CD4-positive, alpha-beta T cell treated with Interleukin-6 for 4 hours (primary cell): ENCODE results near the gene DEFB110.

ENCODE experiments used
- DNase-seq: peaks from one replicate; pipeline ENCODE4 v3.0.0-alpha.2; 2020; ENCODE audit warnings: mixed read lengths

DEFB110 gene

DNA sequence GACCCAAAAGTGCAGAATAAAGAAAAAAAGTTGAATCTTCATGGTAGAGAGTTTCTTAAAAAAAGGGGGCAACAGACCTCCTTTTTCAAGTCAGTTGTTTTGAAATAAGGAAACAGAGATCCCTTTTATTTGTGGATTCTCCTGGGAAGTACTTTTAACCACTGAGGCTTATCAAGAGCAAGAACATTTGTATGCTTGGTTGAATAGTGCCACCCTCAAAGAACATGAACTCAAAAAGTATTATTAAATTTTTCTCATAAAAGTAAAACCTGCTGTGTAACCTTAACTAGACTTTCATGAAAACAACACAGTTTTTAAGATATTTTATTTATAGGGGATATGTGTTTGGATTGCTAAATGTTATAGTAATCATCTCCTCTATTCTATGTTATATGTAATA lies at the start of gene DEFB110:
DEFB110 (minus strand) TSS at position 101 of the 400 bp plus-strand sequence; CDS start at position 42, 59 bp downstream.
- no peak for DNase-seq

DNA sequence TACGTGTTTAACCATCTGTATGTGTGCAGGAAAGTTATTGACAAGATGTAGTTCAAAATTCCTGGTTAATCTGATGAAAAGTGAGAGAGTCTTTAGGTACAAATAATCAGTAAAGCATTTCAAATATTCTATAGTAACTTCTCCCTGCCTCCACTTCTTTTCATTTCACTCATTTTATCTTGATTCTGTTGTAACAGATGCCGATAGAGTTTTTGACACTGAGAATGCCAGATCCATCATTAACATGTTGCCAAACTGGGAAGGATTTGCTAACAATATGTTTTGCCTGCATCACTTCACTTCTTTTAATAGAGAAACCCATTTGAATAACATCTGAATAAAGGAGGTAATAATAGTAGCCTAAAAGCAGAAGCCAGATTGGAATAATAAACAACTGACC lies 48.3 kb upstream of the DEFB110 start:
- no peak for DNase-seq

DNA sequence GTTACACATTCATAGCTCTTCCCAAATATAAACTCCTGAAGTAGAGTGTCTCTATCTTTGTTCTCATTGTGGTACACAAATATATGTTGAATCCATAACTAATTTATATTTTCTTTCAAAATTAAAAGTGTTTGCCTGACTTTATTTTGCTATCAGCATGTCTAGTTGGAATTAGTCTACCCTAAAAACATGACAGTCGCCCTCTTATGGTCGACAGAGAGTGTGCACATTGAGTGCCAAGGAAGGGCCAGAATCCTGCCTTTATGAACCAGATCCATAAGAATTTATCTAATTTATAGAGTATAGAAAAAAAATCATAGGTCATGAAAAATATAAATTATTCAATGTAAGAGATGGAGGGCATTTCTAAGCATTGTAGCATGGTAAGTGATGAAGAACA lies 40.3 kb upstream of the DEFB110 start:
- no peak for DNase-seq

DNA sequence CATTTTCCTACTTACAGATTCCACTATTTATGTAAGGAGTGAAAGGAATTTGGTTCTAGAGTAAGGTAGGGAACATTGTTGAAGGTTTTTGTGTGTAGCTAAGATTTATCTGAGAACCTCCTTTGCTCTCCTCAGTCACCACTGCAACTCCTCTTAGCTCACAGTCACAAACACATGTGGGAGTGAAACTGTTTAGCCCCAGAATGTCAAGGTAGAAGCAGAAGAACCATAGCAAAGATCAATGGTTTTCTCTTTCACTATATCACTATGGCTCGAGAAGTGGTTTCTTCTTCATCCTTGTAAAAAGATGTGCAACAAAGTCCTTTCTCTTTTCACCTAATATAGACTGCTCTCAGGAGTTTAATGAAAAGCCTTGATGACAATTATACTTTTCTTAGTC lies 34.4 kb upstream of the DEFB110 start:
- DNase-seq: no peak

DNA sequence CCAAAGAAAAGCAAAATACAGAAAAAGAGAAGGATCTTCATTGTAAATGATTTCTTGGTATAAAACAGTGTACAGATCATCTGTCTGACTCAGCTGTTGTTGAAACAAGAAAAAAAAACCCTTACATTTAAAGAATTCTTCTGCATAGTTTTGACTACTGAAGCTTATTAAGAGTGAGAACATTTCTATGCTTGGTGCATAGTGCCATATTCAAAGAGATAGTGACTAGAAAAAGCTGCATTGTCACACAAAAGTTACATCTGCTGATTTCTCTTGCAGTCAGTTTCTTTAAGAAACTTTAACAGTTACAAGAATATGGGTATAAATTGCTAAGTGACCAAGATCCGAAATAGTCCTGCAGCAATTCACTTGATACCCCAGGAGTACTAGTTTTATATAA lies 28.0 kb upstream of the DEFB110 start, which contains the start of gene DEFB112:
DEFB112 (minus strand) TSS at position 101 of the 400 bp plus-strand sequence; CDS start at position 41, 60 bp downstream.
- DNase-seq: no peak

DNA sequence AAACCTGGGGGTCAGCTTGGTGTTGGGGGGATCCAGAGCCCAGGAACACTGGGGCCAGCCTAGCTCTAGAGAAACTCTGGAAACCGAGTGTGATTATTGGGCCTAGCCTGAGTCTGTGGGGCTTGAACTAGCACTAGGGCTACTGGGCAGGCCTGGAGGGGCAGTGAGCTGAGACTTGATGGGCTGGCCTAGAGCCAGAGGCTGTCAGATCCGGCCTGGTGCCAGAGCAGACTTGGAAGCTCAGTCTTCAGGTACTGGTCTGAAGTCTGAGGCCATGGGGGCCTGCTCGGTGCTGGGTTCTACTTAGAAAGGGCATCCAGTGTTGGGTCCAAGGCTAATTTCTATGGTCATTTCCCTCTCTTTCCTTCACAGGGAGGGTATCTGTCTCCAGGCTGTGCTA lies 25.2 kb upstream of the DEFB110 start:
- no peak for DNase-seq

DNA sequence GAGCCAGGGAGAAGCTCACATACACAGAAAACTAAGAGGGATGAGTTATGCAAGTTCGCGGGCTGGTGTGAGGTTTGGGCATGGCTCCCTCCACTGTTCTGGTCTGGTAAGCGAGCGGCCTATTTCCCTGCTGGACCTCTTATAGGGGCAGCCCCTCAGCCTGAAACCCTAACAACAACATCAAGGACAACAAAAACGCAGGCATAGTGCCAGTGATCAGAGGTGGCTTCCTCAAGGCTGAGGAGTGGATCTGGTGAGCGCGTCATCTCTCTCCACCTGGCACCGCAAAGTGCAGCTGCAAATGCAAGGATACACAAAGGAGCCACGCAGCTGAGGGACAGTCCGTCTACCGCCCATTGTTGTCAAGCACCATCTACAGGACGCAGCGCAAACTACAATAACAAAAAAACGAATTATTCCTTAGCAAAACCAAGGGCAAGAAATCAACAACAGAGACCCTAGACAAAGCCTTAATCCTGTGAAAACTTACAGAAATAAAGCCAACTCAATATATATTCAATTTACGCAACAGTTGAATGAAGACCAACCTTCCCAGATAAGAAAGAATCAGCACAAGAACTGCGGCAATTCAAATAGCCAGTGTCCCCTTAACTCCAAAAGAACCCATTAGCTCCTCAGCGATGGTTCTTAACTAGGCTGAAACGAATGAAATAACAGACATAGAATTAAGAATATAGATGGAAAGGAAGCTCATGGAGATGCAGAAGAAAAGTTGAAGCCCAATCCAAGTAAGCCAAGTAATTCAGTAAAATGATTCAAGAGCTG lies 9.2 kb upstream of the DEFB110 start:
- DNase-seq: no peak

DNA sequence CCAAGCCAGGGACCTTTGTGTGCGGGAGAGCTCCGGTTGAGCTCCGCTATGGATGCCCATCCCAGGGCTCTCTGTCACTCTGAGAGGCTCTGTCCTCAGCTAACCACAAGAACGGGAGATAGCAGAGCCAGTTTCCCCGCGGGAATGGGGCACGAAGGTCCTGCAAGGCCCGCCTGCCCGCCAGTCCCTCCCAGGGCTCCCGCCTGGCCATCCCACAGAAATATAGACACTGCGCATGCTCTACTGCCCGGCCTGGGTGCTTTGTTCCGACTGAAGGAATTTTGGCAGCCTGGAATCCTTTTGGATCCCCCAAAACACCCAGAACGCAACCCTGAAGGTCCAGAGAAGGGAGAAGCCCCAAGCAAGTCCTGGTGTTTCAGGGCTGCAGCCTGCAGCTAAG lies 8.6 kb upstream of the DEFB110 start:
- DNase-seq: no peak

DNA sequence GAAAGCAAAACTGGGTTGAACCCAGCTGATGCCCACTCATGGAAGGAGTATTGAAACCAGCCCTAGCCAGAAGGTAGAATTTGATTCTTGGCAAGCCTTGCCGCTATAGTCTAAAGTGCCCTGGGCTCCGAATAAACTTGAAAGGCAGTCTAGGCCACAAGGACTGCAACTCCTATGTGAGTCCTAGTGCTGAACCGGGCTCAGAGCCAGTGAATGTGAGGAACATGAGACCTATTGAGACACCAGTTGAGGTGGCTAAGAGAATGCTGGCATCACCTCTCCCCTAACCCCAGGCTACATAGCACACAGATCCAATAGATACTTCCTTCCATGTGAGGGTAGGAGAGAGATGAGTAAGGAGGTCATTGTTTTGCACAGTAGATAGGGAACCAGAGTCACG lies 3.5 kb upstream of the DEFB110 start:
- no peak for DNase-seq

DNA sequence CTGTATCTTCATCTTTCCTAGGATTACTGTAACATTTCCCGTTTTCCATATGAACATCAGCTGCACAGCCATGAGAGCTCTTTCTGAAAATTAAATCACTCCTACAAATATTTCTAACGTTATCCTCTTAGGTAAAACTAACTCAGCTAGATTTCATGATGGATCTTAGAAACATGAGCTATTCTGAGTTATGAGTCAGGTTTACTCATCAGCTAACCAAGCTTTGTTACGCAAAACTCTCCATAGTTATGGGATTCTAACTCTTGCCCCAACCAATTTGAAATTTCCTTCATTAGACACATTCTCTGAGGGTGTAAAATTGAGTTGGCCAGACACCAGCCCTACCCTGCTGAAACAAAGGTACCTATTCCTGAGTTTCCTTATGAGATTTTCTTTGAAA lies 14.0 kb downstream of the DEFB110 start:
- DNase-seq: no peak

DNA sequence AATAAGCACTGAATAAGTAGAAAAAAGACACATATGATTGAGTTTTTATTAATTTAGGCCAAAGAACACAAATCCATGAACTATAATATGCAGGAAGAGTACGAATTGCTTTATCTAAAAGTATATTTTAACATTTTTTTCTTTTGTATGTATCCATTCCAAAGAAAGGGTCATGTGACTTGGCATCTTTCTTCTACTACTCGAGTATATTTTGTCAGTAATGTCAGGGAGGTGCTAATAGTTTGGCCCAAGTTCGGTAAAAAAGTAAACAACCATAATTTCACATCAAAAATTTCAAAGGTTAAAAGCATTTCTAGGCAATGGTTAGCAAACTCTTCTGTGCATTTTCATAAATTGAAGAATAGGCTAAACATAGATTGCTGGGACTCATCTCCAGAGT lies 18.7 kb downstream of the DEFB110 start:
- no peak for DNase-seq

DNA sequence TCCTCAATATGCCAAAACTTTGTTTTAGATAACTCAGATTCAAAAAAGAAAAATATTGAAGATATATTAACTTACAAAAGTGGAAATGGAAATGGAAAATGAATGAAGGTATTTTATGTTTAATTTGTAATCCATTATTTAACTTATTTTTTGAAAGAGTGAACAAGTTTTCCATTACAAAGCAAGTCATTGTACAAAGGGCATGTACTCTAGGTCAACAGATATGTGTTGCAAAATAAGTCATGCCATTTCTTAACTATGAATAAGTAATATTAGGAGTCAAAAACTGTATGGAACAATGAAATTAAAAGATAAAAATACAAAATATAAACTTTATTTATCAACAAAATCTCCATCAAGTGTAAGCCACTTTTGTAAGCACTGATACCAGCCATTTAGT lies 26.5 kb downstream of the DEFB110 start:
- no peak for DNase-seq

DNA sequence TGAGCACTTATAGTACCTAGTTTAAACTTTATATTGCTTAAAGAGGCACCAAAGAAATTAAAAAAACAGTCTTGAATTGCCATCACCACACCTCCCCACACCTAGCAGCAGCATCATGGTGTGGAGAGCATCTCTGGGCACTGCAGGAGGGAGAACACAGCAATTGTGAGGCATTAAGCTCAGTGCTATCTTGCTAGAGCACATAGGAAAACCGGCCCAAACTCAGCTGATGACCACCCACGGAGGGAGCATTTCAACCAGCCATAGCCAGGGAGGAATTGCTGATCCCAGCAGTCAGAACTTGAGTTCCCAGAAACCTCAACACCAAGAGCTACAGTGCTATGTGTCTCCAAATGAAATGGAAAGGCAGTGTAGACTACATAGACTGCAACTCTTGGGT lies 32.9 kb downstream of the DEFB110 start:
- no peak for DNase-seq

DNA sequence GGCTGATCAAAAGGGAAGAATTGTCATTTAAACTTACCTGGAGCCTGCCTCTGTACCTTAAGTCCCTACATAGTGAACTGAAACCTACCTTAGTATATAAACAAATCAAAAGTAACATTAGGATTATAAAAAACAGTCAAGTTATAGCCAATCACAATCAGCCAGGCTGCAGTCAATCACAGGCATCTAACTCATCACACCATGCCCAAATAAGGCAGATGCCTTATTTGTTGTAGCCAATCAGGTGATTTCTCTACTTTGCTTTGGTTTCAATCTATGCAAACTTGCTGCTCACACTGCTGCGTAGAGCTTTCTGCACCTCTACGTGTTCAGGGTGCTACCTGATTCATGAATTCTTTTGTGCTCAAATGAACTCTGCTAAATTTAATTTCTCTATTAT lies 34.0 kb downstream of the DEFB110 start:
- DNase-seq: no peak

DNA sequence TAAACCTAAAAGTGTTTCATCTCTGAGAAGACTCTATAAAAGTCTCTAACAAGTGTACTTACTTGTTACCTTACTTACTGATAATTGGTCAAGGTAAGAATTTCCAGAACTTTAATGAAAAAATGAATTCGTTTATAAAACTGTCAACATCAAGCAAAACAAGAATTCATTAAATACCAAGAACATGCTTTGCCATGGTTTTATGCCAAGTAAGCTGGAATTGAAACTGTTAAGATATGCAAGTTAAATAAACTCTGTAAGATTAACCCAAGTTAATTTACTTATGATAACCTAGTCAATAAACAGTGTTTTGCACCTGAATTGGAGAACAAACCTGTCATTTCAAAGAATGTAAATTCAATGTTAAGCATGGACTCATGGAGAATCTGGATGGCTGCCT lies 35.2 kb downstream of the DEFB110 start:
- DNase-seq: no peak

DNA sequence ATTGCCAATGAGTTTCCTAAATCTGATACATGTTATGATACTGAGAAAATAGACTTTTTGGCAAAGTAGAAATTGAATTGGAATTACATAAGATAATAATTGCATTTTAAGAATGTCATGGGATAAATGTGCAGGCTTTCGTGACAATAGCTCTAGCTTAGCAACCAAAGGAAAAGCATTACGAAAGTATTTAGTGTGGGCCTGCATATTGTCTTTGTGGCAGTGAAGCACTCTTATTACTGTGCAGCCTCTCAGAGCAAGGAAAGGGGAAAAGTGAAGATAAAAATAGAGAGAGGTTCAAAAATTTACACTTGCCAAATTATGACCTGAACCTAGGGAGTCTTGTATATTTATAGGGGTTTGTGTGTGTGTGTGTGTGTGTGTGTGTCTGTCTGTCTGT lies 39.7 kb downstream of the DEFB110 start:
- no peak for DNase-seq

DNA sequence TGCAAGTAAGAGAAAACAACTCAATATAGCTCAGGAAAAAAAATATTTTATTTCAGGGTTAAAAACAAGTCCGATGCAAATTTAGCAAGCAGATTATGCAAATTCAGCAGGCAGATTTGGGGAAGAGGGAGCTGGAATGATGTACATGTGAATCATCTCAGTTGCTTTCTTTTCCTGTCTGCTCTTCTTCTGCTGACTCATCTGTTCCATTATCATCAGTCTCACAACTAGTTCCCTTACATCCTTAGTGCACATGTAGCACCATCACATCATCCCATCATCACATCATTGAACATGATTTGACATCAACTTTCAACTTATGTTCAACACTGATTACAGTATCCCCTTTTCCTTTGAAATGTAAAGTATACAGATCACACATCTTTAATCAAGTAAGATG lies 40.9 kb downstream of the DEFB110 start:
- DNase-seq: no peak

DNA sequence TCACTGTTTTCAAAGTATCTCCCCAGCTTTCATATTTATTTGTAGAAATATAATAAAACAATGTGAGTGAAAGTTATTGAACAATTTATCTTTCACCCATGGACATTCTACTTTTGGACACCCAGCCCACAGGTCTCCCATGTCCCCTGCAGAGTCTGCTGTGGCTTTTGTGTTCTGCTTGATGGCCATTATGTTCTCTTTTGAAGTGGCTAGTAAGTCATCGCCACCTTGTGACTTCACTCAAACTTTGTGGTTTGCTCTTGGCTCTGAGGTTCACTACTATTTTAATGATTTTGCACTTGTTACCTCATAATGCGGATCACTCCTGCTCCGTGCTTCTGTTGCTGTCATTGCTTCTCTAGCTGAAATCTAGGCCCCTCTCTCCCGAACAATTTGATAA lies 42.2 kb downstream of the DEFB110 start:
- DNase-seq: no peak

DNA sequence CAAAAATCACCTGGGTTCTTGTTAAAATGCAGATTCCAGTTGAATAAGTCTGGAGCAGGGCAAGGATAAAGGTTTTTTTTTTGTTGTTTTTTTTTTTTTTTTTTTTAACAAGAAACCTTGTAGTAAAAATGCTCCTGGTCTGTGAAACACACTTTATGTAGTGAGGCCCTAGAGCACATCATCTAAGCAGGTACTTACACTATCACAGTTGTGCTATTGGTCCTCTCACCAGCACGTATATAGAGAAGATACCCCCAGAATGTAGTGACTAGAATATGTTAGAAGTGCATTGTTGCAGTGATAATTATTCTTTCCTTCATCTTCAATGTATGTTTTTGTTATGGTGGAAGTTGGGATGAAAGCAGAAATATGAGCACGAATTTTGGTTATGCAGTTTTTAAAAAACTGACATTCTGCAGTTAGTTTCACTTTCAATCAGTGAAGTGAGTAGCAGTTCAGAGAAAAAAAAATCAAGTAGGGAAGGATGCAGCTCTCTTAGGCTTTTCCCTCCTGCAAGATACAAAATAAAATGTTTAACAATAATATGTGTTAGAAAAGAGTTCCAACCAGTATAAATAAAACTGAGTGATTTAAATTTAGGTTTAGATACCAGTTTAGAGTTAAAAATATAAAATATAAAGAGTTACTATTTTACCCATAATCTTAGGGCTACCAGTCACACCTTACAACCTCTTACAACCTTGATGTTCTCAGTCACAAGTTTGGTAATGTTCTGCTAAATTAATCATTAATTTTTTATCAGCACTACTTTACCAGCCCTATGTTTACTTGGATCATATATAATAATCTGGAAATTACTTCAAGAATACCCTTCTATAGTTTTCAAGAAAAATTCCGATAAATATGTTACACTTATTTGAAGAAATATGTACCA lies 43.2 kb downstream of the DEFB110 start:
- DNase-seq: no peak

DNA sequence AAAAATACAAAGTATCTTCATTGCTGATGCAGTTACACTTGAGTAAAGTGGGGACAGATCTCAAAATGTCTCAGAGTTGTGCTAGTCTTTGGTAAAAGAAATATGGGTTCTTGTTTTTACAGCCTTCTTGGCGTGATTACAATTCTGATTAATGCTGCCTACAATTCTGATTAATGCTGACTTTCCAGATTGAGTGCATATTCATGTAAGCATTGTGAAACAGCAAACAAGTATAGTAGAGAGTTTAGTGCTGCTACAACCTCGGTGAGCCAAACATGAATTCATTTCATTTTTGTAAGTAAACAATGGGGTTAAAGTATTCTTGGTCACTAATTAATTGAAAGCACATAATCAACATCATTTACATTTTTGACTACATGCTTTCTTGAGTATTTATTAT lies 52.2 kb downstream of the DEFB110 start, which contains the start of gene DEFB113:
DEFB113 (minus strand) TSS at position 21 of the 400 bp plus-strand sequence; CDS start at position 21, 0 bp downstream.
- no peak for DNase-seq
